HuH-7.5 (cell line): ENCODE data around the gene AQP12B.
"Not testable (repeated sequence)": the region's sequence is repeated elsewhere in the genome, so short reads cannot be mapped to it uniquely, and the experiment has no call there.

ENCODE experiments used
- DNase-seq: peaks from one replicate; pipeline ENCODE4 v3.0.0; 2011; ENCODE audit warnings: low spot score

Gene AQP12B, protein sequence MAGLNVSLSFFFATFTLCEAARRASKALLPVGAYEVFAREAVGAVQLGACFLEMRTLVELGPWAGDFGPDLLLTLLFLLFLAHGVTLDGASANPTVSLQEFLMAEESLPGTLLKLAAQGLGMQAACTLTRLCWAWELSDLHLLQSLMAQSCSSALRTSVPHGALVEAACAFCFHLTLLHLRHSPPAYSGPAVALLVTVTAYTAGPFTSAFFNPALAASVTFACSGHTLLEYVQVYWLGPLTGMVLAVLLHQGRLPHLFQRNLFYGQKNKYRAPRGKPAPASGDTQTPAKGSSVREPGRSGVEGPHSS

DNA sequence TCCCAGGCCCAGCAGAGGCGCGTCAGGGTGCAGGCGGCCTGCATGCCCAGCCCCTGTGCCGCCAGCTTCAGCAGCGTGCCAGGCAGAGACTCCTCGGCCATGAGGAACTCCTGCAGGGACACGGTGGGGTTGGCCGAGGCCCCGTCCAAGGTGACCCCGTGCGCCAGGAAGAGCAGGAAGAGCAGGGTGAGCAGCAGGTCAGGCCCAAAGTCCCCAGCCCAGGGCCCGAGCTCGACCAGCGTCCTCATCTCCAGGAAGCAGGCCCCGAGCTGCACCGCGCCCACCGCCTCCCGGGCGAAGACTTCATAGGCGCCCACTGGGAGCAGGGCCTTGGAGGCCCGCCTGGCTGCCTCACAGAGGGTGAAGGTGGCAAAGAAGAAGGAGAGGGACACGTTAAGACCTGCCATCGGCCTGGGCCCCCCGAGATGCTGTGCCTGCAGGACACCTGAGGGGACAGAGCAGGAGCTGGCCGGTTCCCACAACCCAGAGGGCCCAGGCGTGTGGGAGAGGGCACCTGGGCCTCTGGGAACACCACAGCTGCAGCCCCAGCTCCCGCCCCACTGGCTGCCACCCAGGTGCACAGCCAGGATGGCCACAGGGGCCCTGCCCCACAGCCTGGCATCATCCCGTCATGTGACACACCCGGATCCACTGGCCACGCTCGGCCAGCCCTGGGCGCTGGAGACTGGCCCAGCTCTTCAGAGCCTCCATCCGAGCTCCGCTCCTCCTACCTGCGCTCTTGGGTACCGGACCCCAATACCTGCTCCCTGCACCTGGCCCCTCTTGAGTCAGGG is at the start of gene AQP12B:
AQP12B (minus strand) TSS at position 455 of the 794 bp plus-strand sequence; CDS start at position 407, 48 bp downstream.
- not testable (repeated sequence) for DNase-seq

DNA sequence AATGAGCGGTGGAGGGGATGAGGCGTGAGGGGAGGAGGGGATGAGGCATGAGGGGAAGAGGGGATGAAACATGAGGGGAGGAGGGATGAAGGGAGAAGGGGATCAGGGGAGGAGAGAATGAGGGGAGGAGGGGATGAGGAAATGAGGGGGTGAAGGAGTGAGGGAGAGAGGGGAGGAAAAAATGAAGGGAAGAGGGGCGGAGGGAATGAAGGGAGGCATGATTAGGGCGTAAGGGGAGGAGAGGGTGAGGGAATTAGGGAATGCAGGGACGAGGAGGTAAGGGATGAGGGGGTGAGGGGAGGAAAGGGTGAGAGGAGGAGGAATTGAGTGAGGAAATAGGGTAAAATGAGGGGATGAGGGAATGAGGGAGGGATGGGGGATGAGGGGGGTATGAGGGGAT is 49.5 kb upstream of the AQP12B start:
- no peak for DNase-seq

DNA sequence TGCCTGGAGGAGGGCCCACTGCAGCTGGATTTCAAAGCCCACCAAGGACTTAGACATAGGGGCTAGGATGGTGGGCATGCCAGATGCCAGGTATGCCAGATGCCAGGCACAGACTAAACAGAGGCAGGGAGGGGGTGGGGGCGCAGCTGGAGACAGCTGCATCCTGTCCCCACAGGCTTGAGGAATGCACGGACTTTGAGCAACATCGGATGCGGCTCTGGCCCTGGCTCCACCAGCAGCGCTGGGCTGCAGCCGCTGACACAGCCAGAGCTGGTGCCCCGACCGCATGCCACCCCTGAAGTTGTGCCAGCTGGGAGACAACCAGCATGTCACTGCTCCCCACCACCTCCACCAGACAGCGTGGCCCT is 48.5 kb upstream of the AQP12B start:
- no peak for DNase-seq

DNA sequence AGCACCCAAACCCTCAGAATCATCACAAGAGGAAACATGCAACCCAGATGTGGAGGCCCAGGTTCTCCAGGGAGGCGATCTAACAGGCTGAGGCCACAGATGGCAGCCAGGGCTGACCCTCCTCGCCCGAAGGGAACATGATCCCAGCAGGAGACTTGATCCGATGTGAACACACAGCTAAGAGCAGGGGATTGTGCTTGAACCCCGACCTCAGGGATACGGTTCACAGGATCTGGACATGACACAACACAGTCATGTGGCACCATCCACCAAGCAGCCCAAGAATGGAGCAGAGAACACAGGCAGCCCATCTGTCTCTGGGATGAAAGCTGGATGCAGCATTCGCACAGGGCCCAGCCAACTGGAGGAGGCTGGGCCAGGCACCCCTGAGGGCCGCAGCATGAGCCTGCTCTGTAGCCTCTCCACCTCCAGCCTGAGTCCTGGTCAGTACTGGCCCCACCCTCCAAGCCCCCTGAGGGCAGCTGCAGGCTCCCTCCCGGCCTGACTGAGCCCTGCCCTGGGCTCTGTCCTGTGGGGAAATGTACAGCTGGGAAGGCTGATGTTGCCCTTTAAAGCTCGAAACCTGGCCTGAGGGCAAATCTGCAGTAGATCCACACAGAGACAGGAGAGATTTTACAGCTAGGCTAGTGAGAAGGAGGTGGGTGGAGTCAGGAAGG is 48.0 kb upstream of the AQP12B start:
- no peak for DNase-seq

DNA sequence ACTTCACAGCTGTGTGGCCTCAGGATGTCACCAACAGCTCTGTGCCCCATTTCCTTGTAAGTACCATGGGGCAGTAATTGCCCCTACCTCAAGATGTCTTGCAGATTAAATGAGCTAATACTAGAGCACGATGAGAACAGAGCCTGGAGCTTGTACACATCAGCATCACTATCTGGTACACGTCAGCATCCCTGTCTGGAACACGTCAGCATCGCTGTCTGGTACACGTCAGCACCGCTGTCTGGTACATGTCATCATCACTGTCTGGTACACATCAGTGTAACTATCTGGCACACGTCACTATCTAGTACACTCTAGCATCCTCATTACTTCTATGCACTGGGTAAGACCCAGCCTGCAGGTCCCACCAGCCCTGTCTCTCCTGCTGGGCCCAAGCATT is 46.1 kb upstream of the AQP12B start:
- no peak for DNase-seq

DNA sequence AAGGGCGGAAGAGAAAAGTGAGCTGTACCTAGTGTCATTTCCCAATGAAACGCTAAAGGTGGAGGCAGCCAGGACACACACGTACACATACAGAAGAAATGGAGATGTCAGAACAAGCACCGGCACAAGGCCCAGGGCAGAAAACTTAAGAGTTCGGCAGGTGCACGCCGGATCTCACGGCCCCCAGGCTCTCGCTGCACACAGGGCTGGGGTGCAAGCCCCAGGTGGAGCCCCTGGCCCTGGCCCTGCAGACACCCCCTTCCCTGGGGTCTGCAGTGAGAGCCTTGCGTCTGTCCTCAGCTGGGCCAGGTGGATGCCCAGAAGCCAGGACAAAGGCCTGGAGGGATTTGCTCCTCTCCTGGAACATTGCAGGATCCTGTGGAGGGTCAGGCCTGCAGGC is 45.7 kb upstream of the AQP12B start:
- DNase-seq = no peak

DNA sequence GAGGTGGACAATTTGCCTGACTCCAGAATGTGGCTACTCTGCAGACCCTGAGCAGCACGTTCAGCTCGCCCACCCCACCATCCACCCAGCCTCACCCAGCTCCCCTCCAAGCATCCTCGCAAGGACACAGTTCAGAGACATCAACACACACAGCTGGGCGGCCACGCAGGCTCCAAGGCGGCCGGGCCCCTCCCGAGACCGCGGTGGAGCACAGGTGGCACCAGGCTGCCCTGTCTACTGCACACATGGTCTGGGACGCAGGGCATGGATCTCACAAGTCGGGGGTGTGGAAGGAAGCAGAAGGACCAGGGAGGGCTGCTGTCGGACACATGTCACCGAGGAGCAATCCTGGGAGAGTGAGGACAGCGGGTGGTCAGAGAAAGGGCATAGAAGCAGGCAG is 45.2 kb upstream of the AQP12B start:
- no peak for DNase-seq

DNA sequence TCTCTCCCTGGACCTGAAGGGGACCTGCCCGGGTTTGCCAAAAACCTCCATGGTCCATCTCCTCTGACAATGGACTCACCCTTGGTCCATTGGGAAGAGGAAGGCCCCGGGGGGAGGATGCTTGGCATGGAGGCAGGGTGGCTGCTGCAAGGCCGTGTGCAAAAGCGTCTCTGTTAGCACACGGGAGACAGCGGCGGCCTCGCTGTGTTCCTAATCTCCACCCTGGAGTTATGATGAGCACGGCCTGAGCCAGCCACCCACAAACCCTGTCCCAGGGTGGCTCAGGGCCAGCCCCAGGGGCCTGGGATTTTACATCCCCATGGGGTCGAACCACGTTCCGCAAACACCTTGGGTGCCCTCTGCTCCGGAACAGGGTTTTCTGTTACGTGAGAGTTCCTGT is 44.8 kb upstream of the AQP12B start:
- no peak for DNase-seq

DNA sequence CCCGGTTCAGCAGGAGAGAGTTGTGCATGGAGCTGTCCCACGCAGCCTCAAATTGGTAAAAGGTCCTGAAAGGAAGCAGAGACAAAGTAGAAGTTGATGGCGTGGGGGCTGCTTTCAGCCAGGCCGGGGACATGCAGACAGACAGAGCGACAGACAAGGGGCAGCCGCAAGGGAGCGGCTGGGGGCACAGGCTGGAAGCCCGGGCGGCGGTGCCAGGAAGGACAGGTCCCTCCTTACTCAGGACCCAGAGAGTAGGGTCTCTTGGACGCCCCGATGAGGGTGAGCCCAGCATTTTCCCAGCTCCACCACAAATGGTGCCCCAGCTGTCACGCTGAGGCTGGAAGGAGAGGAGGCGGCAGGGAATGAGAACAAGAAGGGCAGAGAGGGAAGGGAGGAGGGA is 44.2 kb upstream of the AQP12B start:
- DNase-seq = no peak

DNA sequence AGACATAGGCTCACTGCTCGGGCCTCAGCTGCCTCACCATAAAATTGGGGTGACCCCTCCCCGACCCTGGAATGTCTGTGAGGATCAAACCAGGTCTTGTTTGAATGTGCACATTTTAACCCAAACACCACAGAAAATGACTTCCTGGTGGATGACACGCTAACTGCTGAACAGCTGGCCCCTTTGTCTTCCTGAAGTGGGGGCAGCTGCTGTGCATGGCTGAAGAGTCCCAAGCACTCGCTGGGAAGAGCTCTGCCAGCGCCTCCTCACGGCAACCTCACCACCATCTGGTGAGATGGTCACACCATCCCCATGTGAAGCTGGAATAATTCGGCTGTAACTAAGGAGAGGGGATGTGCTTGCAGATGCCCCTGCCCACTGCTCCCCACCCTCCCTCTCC is 43.0 kb upstream of the AQP12B start:
- DNase-seq = no peak

DNA sequence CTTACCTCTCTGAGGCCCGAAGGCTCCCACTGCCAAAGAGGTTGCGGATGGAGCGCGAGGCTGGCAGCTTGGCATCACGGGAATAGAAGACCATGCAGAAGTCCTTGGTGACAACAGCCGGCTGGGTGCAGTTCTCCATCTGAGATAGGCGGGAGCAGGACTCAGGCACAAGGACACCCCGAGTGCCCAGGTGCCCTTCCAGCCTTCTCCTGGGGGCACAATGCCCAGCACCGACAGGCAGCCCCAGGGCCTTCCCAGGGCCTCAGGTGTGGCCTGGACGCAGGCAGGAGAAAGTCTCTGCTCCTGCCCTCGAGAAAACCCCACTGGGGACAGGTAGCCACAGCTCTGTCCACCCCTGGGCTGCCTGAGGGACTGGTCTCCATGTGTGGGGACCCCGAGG is 42.6 kb upstream of the AQP12B start:
- no peak for DNase-seq

DNA sequence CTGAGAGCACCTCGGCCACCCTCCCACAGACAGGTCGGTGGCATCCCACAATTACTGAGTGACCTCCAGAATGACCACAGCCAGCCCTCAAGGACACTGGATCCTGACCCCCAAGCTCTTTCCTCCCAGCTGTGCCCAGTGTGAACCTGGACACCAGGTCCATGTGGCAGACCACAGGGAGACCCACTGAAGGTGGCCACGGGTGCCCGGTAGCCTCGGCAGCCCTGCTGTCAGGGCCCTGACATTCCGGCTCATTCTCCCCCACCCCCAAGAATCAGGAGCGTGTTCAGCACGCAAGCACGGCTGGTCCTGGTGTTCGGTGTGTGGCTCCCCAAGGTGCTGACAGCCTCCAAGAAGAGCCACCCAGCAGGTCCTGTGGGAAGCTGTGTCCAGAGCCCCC is 41.7 kb upstream of the AQP12B start:
- DNase-seq = no peak

DNA sequence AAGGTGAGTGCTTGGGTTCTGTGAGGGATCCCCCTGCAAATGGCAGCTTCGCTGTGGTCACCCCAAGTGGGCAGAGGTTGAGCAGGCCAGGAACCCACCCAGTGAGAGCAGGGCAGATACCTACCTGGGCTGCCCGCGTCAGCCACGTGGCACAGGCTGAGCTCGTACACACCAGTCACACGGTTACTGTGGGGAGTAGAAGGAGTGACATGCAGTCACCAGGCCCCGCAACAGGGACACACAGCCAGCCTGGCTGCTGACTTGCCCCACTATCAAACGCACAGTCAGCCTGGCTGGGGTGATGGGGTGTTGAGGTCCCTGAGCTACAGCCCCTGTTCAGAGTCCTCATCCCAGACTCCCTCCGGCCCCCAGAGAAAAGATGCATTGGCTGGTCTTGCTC is 41.2 kb upstream of the AQP12B start:
- no peak for DNase-seq

DNA sequence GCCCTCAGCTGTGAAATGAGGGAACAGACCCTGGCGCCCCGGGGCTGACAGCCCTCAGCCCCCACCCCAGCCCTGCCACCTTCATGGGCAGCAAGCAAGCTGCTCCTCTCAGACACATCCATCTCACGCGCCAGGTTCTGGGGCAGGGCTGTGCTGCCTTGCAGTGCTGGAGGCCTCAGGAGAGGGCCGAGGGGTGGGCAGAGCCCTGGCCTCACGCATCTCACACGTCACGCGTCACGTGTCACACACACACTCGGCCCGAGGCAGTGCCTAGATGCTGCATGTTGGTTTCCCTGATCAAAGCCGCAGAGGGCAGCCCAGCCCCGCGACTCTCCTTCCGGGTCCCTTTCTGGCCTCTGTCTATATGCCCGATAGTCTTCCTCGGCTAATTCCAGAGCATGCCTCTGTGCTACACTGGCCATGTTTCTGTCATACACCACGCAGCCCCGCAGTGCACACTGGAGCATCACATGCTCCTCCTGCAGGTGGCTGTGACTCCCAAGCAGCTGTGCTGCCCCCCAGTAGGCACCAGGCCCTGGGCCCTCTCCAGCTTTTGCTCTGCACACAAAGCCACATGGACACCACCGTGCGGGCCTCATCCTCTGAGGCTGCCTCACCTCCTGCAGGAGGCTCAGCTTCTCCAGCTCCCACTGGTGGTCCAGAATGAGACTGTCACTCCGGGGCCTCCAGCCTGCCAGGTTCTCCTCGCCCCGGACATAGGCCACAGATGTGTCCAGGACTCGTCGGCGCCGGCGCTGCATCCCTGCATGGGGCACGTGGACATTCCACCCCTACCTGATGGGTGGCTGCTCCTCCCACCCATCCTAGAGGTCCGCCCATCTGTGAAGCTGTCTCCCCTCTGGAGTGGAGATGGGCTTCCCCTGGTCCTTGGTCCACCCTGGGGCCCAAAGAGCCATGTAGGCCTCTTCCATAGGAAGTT is 40.4 kb upstream of the AQP12B start:
- no peak for DNase-seq

DNA sequence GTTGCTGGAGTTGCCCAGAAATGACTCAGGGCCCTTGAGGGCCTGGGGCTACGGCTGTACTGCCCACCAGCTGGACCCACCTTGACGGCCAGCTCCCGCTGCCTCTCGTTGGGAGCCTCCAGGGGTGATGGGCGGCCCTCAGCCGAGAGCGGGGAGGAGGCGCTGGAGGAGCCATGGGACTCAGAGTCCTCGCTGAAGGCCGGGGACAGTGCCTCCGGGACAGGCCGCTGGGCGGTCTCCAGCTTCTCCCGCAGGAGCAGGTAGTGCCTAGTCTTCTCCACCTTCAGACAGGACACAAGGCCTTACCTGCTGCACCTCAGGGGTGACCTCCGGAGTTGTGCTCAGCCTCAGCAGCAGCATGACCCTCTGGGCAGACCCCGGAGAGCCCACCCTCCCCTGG is 39.7 kb upstream of the AQP12B start:
- DNase-seq = no peak

DNA sequence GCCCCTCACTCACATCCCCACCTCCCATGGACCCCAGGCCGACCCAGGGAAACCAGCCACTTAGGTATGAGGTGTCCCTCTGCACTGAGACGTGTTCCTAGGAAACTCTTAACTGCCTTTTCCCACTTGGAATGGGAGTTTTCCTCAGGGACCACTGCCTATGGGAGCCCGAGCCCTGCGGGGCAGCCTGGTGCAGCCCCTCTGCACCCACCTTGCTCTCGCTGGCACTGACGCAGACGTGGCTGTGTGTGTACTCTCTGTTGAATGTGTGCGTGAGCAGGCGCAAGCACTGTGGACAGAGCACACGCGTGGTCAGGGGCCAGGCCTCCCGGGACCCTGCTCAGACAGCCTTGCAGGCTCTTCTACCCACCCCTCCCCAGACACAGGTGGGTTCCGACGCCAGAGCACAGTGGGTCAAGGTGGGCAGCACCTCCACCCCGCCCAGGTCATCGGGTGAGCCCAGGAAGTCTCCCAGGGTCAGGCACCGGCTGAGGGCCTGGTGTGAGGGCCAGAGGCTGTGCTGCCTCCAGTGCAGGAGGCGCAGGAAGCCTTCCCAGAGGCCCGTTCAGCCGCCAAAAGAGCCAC is 39.0 kb upstream of the AQP12B start:
- DNase-seq = no peak

DNA sequence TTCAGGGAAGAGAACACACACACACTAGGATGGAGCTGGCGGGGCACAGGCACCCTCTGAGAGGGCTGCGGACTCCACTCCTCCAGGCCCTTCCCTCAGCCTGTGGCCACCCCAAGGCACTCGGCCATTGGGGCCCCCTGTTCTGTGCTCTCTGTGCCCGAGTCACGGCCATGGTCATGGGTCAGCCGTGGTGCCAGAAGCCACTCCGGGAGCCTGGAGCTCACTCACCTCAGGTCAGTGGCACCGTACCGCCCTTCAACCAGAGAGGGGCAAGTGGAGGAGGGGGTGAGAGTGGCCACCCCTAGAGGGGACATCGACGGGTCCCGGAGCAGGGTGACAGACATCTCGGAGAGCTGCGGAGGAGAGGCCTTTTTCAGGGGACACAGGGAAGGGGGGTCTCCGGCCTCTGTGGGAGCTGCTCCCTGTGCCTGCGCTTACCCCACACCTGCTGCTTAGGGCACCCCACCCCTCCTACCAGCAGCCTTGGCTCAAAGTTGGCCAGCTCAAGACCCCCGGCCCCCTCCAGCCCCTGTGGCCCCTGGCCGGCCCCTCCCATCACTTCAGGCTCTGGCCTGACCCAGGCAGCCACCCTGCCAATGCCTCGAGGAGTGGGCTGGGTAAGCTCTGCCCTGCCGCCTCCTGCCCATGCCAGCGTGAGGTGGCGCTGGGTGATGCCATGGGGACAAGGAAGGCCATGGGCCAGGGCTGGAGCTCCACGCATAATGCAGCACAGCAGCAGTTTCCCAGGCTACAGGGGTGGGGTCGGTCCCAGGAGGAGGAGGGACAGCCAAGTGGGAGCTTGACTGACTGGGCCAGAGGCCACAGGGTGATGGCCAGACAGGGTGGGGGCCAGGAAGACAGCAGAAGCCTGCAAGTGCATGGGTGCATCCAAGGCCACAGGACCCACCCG is 38.3 kb upstream of the AQP12B start:
- DNase-seq = no peak

DNA sequence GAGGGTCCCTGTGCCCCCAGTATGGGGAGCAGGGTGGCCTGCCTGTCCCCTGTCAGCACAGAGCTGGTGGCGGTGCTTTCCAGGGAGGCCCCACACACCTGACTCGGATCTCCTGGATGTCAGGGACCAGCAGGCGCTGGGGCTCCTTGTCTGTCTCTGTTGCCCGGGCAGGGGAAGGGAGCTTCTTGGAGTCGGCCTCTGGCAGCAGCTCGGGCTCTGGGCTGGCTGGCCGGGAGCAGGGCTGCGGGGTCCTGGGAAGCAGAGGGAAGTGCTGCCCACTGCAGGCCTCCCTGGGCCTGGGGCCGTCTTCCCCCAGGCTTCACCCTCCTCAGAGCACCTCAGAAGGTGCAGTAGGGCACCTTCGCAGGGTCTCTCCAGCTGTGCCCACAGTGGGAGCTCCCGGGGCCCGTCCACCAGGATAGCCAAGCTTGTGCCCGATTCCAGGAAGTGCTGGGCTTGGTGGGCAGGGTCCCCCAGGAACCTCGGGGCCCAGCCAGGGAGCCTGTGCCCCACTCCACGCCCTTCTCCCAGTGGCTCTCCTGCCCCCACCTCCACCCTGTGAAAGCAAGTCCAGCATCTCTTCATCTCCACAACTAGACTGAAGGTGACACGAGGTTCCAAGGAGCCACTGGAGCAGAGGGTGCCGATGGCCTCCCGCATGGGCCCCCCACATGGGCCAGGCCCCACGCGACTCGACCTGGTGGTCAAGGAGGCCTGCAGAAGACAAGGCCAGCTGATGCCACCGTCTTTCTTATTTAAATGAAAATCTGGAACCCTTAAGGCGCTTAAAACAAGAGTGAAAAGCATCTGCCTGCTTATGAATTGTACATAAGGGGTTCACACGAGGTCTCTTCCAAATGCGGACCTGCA is 37.2 kb upstream of the AQP12B start:
- DNase-seq = no peak

DNA sequence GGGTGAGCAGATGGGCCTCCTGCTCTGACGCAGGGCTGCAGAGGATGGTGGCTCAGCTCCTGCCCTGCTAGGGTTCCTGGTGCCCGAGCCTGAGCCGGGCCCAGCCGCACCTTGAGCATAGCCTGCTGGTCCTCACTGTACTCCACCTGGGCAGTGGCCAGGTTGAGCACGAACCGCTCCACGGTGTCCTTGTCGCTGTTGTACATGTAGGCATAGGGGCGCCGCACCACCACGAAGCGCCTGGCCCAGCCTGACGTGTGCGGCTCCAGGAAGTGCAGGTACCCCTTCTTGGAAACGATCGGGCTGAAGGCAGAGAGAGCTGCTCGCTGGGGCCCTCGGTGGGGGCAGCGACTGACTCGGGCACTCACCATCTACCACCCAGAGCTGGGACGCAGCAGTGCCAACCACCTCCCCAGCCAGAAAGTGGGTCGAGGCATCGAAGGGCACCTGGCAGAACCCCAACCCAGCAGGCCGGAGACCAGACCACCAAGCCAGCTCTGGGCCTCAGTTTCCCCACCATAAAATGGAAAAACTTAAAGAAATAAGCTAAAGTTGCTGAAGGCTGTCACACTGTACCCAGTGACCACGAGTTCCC is 36.3 kb upstream of the AQP12B start:
- no peak for DNase-seq
